ENCODE data around the gene PAX5.
"Not testable (repeated sequence)": the region's sequence is repeated elsewhere in the genome, so short reads cannot be mapped to it uniquely, and the experiment has no call there.

The PAX5 gene

DNA sequence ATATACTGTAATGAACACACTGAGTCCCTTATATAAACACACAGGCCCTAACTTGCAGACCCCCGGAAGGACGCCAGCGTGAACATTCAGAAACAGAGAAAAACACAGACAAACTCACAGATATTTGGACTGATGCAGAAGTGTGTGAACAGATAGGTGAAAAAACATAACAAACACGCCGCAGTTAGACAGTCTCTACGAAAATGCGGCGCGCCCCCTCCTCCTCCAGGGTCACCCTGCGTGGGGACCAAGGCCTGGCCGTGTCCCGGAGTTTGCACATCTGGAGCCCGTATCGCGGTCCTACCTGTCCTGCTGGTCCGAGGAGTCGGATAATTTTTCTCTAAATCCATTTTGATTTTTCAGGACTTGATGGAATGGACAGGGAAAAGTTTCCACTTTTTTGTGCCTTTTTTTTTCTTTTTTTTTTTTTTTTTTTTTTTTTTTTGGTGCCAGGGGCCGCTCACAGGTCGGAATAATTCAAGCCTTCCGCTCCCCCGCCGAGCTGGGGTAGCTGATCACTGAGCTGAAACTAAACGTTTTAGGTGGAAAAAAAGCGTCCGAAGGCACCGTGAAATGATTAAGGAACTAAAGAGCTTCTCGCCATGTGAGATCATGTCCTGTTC lies at the start of gene PAX5:
Gene PAX5, minus strand, starts transcription at position 587 of the 623 bp plus-strand sequence. Its CDS starts 237 bp downstream, at position 350.
- DNase-seq: no peak

DNA sequence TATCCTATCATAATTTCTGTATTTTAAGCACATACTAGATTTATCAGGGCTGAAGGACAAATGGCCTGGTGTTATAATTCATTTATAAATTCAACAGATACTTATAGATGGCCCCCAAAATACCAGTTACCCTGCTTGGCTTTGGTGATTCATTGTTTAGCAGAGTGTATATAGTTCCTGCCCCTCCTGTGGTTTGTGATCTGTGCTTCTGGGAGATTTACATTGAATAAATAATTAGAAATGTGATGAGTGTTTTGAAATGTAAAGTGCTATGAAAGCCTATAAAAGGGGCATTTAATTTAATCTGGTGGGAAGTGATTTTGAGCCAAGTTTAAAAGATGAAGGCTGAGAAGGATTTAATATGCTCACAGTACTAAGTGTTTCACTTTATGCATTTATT lies 49.6 kb upstream of the PAX5 start:
- DNase-seq: no peak

DNA sequence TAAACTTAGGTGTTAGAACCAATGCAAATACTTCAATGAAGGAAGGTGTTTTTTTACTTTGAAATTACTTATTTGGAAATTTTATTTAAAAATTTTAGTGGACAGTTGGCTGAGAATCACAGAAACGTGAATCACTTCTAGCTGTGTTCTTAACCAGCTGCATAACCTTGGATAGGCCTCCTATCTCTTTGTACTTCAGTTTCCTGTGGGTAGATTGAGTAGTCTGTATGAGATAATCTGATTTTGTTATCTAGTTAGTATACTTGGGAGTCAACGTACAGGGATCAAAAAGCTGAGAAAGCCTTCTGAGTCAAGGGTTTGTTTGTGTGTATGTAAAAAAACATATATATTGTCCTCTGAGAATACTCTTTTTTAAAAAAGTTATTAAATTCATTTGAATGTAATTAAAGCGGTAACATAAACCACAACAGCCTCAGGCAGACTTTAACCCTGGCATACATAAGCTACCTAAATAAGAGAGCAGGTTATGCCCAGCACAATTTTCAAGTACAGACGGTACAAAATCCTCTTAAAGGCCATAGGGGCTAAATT lies 48.2 kb upstream of the PAX5 start:
- peak; percentile 54 for DNase-seq

DNA sequence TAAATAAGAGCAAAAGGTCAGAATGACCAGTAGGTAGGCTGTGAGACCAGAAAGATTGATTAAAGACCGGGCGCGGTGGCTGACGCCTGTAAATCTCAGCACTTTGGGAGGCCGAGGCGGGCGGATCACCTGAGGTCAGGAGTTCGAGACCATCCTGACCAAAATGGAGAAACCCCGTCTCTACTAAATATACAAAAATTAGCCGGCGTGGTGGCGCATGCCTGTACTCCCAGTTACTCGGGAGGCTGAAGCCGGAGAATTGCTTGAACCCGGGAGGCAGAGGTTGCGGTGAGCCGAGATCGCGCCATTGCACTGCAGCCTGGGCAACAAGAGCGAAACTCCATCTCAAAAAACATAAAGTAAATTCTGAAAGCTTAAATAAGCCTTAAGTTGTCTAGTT lies 47.4 kb upstream of the PAX5 start:
- not testable (repeated sequence) for DNase-seq

DNA sequence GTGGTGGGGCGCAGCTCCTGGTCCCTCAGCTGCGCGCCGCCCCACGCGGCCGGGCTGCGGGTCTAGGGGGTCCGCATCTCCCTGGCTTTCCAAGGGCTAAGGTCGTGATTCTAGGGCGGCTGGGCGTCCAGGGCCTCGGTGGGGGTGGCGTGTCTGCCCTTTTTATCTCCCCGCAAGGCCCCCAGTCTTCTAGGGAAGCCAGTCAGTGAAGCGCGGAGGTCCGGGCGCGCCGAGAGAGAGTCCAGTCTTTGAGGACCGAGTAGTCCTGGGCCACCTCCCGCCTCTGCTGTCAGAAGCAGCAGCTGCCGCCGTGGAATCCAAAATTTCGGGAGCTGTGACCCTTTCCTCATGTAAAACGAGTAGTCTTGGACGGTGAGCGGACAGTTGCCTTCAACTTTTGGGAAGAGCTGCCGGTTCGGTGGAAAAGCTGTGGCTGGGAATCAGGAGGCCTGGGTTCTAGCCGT lies 46.1 kb upstream of the PAX5 start:
- not testable (repeated sequence) for DNase-seq

DNA sequence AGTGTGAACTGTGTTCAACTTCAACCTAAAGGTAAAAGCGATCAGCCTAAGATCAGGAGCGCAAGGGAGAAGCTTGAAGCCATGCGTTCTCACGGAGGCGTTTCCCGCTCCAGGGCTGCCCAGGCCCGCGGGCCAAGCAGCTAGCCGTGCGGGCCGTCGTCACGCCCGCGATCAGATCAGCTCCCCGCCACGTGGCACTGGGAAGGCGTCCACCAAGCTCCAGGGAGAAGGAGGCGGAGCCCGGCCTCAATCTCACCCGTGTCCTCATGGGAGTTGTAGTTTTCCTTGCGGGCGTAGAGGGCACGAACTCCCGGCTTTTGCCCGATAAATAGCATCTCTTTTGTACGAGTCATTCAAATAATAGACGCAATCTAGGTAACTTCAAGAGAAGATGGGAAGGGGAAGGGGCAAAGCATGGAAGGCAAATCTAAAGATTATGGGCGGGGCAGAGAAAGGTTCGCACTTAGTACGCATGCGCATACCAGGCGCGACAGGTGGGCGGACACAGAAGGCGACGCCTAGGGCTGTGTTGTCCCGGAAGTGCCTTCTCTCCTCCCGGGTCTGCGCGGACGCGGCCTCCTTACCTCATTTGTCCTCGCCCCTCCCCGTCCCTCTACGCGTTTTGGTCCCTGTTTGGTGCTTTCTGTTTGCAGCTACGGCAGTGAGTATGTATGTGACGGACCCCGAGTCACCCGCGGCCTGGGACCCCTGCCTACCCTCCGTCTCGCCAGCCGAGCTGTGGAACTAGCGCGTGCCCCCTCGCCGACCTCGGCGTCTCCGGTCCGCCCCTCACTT lies 45.5 kb upstream of the PAX5 start:
- peak; percentile 98 for DNase-seq

DNA sequence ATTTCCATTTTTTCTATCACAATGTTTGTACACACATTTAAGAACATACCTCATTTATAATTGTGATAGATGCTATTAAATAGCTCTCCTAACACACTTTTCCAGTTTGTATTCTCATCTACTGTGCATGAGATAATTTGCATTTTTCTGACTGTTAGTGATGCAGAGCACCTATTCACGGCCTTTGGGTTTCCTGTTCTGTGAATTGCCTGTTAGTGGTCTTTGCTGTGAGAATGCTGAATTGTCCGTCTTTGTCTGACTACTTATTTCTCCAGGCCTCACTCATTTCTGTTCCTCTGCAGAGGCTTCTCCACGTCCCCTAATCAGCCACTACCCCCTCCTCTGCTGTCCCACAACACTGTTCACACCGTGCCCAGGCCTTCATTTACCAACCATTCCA lies 40.7 kb upstream of the PAX5 start:
- not testable (repeated sequence) for DNase-seq

DNA sequence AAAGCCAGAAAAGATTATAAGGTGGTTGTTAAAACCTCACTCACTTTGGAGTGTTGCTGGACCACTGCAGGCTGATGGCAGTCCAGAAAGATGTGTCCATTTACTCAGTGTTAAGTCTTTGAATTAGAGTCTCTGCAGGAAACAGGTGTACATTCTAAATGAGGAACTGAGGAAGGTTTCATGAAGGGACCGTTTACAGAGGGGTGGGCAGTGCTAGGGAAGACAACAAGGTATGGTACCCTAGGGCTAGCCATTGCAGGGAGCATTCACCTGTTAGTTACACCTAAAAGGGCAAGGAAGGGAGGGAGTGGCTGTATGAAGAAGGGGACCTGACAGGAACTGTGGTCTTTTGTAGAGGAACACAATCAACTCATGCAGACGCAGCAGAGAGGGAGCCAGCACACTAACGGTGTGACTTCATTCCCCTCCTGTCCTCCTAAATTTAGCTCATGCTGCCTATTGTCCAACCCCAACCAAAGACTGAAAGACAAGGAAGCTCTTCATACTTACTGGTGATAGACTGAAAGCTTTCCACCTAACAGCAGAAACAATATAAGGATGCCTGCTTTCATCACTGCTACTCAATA lies 32.2 kb upstream of the PAX5 start:
- peak; percentile 7 for DNase-seq

DNA sequence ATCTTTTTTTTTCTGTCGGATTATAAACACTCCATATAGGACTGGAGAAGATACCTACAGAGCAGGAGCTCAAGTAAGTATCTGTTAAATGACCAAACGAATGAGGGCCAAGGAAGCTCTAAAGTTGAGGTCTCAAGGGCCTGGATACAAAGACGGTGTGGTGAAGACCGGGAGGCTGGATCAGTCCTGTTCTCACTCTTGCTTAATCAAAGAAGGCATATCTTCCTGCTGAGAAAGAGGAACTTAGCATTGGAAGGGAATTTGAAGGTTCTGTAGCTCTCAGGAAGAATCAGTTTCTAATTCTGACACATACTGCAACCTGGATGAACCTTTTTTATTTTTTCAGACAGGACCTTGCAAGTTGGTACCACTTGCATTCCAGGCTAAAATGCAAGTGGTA lies 28.3 kb upstream of the PAX5 start:
- peak; percentile 53 for DNase-seq

DNA sequence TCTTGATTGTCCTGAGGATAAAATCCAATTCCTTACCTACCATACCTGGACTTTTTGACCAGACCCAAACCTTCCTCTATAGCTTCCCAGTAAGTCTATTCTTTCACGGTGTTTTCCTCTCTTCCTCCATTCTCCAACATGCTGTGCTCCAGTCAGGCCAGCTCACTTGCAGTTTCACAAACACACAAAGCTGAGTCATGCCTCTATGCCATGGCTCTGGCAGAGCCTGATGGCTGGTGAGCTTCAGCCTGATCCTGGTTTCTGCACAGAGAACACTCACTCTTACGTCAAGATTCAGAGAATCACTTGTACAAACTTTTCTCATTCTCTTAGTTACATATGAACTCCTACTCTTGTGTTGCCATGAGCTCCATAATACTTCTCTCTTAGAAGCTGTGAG lies 27.7 kb upstream of the PAX5 start:
- peak; percentile 55 for DNase-seq

DNA sequence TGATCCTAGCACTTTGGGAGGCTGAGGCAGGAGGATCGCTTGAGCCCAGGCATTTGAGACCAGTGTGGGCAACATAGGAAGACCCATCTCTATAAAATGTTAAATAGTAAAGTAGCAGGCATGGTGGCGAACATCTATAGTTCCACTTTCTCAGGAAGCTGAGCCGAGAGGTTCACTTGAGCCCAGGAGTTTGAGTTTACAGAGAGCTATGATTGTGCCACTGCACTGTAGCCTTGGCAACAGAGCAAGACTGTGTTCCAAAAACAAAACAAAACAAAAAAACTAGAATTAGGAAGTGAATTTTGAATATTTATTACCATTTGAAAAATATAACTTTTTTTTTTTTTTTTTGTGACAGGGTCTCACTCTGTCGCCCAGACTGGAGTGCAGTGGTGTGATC lies 26.8 kb upstream of the PAX5 start:
- no peak for DNase-seq

DNA sequence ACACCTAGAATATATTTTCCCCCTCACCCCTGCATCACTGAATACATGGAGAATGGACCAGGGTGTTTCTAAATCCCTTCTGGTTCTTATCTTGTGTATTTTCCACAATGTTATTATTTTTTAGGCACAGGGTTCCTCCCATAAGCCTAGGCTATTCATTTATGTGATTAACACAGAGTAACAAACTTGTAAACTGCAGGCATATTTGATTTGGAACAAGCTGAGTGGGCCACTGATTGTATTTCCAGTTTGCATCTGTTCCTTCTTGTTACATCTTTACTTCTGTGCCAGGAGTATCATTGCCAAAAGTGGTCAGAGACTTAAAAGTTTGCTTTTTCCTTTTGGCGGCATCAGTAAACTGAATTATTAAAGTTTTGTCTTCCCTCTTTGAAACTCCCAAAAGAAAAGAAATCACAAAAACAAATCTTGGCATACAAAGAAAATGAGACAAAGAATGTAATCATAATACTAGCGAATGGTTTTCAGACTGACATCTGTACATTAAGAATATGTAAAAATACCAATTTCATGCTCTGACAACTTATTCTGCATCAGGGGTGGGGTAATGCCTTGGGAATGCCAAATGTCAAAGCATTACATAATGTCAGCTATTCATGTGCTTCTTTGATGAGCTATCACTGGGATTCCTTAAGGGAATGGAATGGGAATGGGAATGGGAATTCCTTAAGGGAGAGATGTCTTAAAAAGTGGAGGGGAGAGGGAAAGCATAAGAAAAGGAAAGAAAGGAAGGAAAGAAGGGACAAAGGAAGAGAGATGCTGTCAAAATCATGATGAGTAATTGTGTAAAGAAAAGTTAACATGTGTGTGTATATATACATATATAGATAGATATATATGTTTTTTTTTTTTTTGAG lies 22.2 kb upstream of the PAX5 start:
- DNase-seq: no peak

DNA sequence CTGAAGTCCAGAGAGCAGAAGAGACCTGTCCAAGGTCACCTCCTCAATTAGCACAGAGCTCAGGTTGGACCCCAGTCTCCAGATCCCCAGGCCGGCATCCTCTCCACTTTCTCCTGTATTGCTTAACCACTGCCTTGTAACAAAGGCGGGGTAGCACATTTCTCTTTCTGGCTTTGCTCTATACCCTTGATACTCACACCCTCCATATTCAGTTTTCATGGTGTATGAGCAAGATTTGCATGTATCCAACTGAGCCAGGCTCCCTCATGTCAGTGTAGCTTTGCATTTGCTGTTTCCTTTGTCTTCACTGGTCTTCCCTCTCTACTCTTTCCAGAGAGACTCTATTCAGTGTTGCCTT lies 20.3 kb upstream of the PAX5 start:
- not testable (repeated sequence) for DNase-seq

DNA sequence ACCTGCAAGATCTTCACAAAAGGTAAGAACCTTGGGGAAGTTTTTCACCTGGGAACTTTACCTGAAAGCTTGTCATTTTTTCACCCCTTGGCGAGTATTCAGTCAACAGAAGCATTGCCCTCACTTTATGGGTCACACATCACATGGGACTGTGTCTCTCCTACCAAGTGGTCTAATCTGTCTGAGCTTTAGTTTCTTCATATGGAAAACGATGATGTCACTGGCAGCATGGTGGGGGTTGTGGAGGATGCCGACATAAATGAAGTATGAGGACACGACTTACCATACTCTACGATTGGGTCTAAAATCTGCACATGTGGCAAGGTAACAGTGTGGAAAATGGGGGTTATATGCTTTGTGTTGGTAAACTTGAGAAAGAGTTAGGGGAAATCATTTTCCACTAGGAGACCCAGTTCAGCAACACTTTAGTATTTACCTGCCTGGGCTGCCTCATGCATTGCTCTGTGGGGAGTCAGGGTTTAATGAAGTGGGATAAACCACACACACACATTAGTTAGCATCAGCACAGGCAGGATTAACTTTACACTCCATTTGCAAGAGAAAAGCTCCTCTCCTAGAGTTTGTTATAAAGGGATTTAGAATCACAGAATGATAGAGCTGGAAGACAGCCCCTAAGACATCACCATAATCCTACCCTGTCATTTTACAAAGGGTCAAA lies 19.8 kb upstream of the PAX5 start:
- no peak for DNase-seq

DNA sequence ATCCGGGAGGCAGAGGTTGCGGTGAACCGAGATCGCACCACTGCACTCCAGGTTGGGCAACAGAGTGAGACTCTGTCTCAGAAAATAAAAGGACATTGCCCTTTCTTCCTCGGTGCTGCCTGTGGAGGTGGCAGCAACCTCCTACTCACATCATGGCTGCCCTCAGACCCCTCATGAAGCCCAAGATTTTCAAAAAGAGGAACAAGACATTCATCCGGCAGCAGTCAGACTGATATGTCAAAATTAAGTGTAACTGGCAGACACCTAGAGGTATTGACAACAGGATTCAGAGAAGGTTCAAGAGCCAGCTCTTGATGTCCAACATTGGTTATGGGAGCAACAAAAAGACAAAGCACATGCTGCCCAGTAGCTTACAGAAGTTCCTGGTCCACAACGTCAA lies 12.6 kb upstream of the PAX5 start:
- no peak for DNase-seq

DNA sequence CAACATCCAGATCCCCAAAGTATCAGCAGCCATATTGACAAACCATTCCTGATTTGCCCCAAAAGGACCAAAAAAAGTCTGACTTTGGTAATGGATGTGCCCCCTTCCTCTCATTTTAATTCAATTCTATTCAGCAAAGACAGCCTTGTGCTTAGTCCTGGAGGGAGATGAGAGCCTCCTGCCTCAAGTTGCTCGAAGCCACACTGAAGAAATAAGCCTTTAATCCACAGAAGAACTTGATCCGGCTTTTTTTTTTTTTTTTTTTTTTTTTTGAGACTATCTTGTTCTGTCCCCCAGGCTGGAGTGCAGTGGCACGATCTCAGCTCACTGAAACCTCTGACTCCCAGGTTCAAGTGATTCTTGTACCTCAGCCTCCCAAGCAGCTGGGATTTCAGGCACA lies 8.4 kb upstream of the PAX5 start:
- DNase-seq: no peak

DNA sequence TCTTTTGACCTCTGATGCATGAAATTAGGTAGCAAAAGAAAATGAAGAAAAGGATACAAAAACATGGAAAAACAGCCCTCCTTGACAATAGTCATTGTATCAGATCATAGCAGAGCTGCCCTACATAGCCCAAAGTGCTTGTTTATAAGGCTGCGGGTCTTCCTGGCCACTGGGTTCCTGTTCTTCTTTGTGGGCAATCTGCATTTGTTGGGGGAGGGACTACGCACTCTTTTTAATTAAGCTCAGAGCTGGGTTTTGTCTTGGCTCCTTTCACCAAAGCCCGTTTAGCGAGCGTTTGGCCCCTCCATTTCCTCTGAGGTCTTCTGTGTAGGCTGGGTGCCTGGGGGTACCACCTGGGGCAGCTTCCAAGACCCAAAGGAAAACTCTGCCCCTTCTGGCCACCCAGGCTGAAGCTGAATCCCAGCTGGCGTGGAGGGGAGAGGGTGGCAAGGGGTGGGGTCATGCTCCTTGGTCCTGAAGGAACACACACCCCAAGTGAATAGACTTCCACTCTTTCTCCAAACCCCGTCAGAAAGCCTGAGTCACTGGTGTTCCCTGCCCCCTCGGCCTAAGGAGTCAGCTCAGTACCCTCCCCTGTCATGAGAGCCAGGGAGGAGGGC lies 6.5 kb upstream of the PAX5 start:
- DNase-seq: no peak

DNA sequence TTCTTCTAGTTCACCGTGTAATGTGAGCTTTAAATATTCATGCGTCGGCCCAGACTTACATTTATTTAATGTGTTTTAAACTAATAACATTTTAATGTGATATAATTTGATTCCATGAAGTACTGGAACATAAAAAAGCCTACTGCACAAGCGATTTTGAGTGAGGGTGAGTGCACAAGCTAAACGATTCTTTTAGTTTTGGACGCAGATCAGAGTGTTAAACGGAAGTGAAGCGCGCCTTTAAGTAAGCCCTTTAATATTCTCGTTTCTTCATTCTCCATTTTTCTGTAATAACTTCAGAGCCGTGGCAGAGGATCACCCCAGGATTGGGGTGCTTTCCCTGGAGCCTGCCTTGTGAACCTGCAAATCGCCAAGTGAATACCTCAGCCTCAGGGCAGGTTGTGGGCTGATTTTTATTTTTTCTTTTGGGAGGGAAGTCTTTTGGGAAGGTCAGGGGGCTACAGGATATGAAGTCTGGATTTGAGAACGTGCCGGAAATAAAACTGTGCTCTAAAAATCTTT lies 4.9 kb upstream of the PAX5 start:
- no peak for DNase-seq

DNA sequence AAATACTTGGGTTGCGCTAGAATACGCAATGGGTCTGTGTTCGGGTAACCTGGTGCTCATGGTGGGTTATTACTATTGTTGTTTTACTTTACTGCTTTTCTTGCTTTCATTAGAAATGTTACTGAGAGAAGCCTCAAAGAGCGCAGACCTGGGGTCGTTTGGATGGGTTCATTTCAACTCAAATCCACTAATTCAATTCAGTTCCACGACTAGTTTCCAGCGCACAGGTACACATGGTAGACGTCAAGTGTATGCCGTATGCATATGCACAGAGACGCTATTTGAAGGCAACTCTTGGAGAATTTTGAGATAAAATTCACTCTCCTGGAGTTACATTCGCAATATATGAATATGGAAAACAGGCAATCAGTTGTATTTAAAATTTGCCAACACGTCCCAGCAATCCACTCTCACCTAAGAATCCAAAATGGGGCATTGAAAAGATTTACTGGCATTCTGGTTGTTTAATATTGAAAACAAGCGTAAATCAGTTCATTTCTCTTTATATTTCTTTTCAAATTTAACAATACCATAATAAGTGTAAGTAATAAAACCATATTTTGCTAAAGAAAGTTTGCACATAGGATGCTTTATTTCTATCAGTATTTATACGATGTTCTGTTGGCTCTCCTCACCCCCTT lies 4.4 kb upstream of the PAX5 start:
- DNase-seq: no peak

DNA sequence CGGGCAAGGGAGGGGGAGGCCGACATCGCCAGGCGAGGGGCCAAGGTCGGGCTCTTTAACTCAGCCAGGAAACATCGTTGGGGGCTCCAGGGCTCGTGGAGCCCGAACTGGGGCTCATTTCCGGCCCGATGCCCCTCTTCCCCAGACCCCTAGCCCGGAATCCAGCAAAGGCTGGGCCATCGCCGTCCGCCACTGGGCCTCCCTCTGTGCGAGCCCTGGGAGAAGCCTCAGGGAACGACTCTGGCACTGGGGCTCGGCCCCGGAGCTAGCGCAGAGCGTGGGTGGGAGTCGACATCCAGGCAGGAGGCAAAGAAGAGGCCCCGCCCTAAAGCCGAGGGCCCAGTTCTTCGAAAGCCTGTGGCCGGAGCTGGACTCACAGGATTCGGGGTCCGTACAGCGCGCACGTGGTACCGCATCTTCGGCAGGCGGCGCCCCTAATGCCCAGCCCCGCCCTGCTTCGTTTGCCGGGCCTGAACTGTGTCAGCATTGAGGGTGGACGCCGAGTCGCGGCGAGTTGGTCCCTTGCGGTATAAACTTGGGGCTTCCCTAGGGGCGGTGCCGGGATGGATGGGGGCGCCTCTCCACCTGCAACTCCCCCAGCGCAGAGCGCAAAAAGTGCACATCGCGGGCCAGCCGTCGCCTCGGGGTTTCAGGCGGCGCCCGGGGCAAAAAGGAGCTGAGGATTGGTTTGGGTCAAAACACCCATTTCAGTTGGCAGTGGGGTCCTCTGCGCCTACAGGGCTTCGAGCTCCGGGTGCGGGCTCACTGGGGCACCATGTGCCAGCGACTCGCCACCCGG lies 3.6 kb upstream of the PAX5 start:
- DNase-seq: no peak
